GM12892 (cell line): ENCODE measurements around the gene CFAP107.

Experiments used
- POLR2A ChIP-seq: IDR thresholded peaks from 2 replicates; pipeline ENCODE4 v1.6.1; 2011; ENCODE audit warnings: low read depth, low read length, control low read depth
- POLR2AphosphoS5 ChIP-seq: IDR thresholded peaks from 2 replicates; pipeline ENCODE4 v1.6.1; 2011; ENCODE audit warnings: low read depth, low read length, control low read depth
- TAF1 ChIP-seq: IDR thresholded peaks from 2 replicates; pipeline ENCODE4 v1.6.1; 2011; ENCODE audit warnings: low read depth, mild to moderate bottlenecking, control low read depth, low read length, borderline replicate concordance

DNA sequence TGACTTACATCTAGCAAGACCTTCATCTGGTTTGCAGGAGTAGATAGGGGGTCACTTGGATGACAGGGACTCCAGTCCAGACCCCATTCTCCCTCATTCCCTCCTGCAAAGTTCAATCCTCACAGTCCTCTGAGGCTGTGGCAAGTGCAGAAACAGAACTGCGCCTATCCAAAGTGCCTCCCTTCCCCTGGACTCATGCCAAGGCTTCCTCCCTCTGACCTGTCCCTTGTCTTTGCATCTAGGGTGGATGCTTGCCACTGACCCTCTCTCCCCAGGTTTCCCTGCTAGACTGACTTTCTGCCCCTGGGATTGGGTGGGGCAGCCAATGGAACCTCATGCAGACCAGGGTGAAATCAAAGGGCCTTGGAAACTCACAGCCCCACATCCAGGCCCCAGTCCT is 63.9 kb downstream of the CFAP107 start:
- TF ChIP-seq POLR2A (no peak), POLR2AphosphoS5 (no peak), TAF1 (no peak)
